HEK293 (cell line): ENCODE data around the gene GRAMD1C.

Experiments
- SETDB1 ChIP-seq: IDR thresholded peaks from one replicate; pipeline ENCODE4 v1.6.1; 2017; ENCODE audit warnings: mild to moderate bottlenecking, low read length, moderate library complexity, mixed read lengths; ENCODE audit not compliant: insufficient read length
- ZBTB1 ChIP-seq: fragments of 450-650 bp; formaldehyde crosslinking; IDR thresholded peaks from 2 replicates; pipeline ENCODE4 v1.5.1; 2016; ENCODE audit warnings: missing biosample characterization, missing genetic modification characterization
- ZNF138 ChIP-seq: fragments of 450-650 bp; formaldehyde crosslinking; IDR thresholded peaks from 2 replicates; pipeline ENCODE4 v1.5.1; 2016; ENCODE audit warnings: missing biosample characterization, missing genetic modification characterization, borderline replicate concordance
- ZNF140 ChIP-seq: fragments of 450-650 bp; formaldehyde crosslinking; IDR thresholded peaks from 2 replicates; pipeline ENCODE4 v1.5.1; 2016; ENCODE audit warnings: missing biosample characterization, missing genetic modification characterization
- ZNF266 ChIP-seq: fragments of 450-650 bp; formaldehyde crosslinking; IDR thresholded peaks from 2 replicates; pipeline ENCODE4 v1.5.1; 2016; ENCODE audit warnings: missing biosample characterization, missing genetic modification characterization, low read depth
- ZSCAN30 ChIP-seq: fragments of 450-650 bp; IDR thresholded peaks from 2 replicates; pipeline ENCODE4 v1.5.1; 2018; ENCODE audit warnings: missing biosample characterization, mild to moderate bottlenecking, missing genetic modification characterization, moderate library complexity
- TF ChIP-seq, protein P1 (sequence below): fragments of 450-650 bp; formaldehyde crosslinking; IDR thresholded peaks from 2 replicates; pipeline ENCODE4 v1.5.1; 2016; ENCODE audit warnings: missing biosample characterization, missing genetic modification characterization
- TF ChIP-seq, protein P2 (sequence below): sonication (generic); formaldehyde crosslinking; IDR thresholded peaks from 2 replicates; pipeline ENCODE4 v1.8.1; 2022; ENCODE audit warnings: mild to moderate bottlenecking, moderate library complexity, missing genetic modification reagents

DNA sequence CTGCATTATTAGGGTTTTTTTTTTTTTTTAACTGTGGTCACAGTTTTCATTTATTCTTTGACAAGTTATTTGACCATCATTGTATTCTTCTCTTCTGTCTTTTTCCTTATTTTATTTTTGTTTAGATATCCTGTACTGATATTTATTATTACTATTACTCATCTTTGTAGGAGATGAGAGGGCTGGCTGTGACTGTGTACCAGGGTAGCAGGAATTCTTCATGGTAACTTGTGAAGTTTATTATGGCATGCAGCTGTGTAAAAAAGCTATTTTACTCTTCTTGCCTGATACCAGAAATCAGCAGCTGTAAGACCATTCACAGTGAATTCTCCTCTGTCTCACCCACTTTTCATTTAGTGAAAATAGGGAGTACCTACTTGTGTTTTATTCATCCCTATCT lies 47.2 kb upstream of the GRAMD1C start:
- TF ChIP-seq, protein P1, sequence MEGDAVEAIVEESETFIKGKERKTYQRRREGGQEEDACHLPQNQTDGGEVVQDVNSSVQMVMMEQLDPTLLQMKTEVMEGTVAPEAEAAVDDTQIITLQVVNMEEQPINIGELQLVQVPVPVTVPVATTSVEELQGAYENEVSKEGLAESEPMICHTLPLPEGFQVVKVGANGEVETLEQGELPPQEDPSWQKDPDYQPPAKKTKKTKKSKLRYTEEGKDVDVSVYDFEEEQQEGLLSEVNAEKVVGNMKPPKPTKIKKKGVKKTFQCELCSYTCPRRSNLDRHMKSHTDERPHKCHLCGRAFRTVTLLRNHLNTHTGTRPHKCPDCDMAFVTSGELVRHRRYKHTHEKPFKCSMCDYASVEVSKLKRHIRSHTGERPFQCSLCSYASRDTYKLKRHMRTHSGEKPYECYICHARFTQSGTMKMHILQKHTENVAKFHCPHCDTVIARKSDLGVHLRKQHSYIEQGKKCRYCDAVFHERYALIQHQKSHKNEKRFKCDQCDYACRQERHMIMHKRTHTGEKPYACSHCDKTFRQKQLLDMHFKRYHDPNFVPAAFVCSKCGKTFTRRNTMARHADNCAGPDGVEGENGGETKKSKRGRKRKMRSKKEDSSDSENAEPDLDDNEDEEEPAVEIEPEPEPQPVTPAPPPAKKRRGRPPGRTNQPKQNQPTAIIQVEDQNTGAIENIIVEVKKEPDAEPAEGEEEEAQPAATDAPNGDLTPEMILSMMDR (tag by site-specific recombination) = no peak
- TF ChIP-seq SETDB1 (no peak), ZNF266 (tag by site-specific recombination) (no peak), ZSCAN30 (tag by site-specific recombination) (no peak), ZBTB1 (tag by site-specific recombination) (no peak), ZNF138 (tag by site-specific recombination) (no peak), ZNF140 (tag by site-specific recombination) (no peak)
- TF ChIP-seq, protein P2, sequence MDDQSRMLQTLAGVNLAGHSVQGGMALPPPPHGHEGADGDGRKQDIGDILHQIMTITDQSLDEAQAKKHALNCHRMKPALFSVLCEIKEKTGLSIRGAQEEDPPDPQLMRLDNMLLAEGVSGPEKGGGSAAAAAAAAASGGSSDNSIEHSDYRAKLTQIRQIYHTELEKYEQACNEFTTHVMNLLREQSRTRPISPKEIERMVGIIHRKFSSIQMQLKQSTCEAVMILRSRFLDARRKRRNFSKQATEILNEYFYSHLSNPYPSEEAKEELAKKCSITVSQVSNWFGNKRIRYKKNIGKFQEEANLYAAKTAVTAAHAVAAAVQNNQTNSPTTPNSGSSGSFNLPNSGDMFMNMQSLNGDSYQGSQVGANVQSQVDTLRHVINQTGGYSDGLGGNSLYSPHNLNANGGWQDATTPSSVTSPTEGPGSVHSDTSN (CRISPR knock-in tag) = no peak
